Fibroblast of skin of scalp (primary cell): ENCODE measurements around the gene RELL1. TPM values are rescaled to one million over a fixed set of nuclear protein-coding genes. Genes with fewer than 3 reads are reported as not detected.

ENCODE experiments used
- DNase-seq: peaks from one replicate; pipeline ENCODE4 v3.0.0-alpha.2; 2013
- polyA plus RNA-seq, 2 experiments: library from polyadenylated mRNA; unstranded; fragments of 120-200 nt; gene quantifications; one replicate each; pipeline ENCODE4 v1.2.1, GENCODE V29; 2013; ENCODE audit not compliant: insufficient read length in 2 of 2

The RELL1 gene, protein sequence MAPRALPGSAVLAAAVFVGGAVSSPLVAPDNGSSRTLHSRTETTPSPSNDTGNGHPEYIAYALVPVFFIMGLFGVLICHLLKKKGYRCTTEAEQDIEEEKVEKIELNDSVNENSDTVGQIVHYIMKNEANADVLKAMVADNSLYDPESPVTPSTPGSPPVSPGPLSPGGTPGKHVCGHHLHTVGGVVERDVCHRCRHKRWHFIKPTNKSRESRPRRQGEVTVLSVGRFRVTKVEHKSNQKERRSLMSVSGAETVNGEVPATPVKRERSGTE
- polyA plus RNA-seq (2013, experiment 1 of 2; ENCODE audit: insufficient read length), result 8.8 TPM
- 7.8 TPM for polyA plus RNA-seq (2013, experiment 2 of 2; ENCODE audit: insufficient read length)

DNA sequence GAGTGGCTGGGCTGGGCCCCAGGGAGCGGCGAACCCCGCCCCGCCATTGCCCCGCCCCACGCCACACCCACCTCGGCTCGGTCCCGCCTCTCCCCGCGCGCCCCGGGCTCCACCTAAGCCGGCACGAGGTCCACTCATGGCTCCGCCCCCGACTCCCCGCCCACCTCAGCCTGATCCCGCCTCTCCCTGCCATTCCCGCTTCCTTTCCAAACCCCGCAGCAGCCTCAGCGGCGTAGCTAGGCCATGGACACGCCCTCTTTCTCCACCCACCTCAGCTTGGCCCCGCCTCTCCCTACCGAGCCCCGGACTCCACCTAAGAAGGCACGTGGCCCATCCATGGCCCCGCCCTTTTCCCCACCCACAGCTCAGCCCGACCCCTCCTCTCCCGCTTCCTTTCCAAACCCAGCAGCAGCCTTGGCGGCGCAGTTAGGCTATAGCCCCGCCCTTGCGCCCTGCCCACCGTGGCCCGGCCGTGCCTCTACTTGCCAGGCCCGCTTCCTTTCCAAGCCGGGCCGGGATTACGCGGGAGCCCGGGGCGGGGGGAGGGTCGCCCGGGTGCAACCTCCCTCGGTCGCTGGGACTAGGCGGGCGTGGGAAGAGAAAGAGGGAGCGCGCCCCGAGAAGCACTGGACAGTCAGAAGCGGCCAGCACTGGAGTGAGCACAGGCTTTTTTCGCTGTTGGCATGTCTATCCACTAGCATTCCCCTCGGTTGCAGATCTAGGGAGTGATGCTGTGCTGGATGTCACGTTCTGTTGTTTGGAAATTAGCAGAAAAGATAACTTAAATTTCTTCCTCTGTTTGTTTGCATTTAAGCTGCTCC, at the start of gene RELL1:
TSS of gene RELL1 (minus strand) at position 4 of the 821 bp plus-strand sequence. CDS start 89 bp downstream, outside the sequence.
- peak; percentile 100 for DNase-seq

DNA sequence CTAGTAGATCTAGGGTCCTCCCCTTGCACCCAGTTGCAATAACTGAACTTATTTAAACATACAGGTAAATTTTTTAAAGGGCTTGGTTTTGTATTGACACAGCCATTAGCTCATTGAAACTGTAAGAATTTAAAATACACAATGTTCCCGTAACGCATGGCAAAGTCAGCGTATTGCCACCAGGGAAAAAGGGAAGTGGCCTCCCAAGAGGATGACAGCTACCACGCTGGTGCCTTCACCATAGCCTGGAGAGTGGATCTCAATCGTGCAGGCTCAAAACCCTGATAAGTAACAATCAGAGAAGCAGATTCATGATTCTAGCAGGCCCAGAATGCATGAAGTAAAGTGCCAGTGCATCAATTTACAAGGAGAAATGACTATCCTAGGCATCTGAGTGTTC, 49.4 kb upstream of the RELL1 start:
- no peak for DNase-seq

DNA sequence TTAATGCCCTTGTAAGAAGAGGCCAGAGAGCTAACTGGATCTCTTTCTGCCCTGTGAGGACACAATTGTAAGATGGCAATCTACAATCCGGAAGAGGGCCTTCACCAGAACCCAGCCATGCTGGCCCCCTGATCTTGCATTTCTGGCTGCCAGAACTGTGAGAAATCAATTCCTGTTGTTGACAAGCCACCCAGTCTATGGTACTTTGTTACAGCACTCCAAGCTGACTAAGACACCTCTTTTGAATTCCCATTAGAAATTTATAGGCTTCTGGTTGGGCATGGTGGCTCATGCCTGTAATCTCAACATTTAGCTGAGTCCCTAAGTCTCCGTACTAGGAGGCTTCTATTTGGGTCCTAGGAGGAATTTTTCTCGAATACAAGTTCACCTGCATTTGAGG, 48.8 kb upstream of the RELL1 start:
- no peak for DNase-seq

DNA sequence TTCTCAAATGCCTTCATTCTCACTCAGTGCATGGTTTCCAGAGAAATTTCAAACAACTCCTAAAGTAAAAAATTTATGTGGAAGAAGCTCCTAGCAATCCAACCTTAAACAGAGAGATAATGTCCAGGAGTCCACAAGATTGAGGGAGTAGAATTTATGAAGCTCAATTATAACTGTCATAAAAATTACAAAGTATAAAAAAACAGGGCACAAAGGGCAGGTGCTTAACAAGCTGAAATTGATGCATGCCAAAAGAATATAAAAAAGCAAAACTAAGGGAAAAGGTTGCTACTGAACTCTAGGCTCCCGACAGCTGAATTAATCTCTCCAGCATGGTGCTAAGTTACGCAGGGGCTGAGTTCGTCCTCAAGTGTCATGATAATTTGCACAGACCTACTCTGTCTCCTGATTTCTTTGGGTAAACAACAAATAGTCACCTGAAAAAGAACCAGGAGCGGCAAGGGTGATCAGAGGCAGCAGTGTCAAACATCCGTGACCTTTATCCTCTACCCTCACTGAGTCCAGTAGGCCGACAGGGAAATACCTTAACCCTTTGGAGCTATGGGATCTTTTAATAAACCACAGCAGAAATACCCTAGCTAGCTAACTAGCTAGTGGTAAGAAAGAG, 47.2 kb upstream of the RELL1 start:
- no peak for DNase-seq

DNA sequence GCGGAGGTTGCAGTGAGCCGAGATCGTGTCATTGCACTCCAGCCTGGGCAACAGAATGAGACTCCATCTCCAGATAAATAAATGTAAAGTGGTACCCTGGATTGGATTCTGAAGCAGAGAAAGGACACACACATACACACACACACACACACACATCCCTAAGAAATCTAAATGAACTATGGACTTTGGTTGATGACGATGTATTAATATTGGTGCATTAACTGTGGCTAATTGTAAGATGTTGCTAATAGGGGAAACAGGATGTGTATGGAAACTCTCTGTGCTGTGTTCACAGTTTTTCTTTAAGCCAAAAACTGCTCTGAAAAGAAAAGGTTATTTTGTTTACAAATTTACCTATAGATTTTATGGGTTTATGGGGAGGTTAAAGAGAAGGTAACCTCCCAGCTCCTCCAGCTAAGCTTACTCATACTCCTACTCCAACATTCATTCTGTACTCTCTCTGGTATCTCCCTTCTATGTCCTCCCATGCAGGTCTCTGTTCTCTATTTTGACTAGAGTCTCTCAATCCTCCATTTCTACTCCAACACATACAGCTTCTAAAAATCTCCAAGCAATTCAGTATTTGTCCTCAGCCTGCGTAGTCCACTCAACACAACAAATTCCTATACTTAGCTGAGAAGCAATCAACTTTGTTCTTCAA, 46.5 kb upstream of the RELL1 start:
- no peak for DNase-seq

DNA sequence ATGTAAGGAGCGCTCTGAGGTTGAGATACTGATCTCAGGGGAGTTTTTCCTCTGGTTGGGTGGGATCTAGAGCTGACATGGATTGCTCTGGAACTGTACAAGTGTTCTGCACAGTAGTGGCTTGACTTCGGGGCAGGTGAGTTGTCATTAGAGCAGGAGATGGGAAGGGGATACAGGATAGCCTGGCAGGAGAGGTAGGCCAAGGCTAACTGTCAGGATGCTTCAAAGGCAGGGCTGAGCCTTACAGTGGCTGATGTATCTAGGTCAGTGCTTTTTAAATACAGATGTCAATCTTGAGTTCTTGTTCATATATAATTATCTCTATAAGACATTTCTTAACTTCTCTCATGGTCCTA, 43.5 kb upstream of the RELL1 start:
- no peak for DNase-seq

DNA sequence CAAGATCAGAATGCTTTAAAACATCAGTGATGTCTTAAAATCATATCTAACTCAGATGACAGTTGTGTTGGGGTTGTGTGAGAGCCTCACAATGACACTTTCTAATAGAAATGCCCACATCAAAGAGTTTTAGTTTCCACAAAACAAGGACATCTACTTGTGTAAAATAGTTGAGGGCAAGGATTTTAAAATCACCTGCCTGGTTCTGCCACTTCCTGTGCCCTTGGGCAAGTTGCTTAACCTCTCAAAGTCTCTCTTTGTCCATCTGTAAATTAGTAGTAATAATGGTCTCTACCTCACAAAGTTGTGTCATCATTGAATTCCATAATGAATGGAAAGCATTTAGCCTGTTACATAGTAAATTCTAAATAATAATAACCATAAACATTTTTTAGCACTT, 41.9 kb upstream of the RELL1 start:
- no peak for DNase-seq

DNA sequence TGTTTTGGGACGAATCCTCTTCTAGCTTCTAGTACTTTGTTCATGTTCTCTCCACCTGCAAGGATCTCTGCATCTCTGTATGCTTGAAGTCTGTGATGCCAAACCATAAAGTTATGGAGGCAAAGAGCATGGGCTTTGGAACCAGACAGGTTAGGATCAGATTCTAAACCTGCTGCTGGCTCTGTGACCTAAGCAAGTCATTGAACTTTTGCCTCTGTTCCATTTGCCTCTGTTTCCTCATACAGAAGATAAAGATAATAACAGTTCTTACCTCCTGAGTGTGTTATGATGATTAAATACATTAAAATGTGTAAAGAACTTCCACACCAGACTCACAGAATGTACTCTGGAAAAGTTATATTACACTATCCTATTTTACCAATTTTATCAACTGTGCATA, 41.5 kb upstream of the RELL1 start:
- DNase-seq, result no peak

DNA sequence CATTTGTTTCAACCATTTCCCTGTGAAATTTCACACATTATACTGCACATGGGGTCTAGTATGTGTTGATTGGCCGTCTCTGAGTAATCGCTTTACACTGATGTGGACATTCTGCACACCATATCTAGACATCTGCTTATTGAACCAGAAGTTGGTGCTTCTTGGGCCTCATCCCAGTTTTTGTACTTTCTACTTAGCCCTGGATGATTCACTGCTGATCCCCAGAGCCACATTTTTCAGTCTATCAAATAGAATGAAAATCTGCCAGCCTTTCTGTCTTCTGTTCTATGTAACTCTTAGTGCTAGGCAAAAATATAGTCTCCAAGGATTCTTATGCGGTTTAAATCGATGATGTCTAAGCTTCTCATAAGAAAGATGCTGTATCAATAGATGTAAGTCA, 40.5 kb upstream of the RELL1 start:
- DNase-seq, result peak; percentile 58

DNA sequence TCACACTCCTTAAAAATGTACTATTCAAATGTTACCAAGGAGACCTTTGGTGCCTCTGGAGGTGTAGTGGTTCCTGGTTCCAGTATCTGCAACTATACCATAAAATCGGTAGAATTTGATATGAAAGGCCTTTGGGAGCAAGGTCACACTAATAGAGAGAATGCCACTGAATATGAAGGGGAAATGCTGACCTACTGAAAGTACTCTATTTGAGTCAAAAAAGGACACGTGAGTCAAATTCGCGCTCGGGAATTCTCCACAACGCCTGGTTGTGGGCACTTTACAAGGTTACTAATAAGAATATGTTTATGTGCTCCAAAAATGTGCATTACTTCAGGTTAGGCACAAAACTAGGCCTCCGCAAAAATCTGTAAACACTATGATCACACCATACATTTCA, 39.5 kb upstream of the RELL1 start:
- DNase-seq, result no peak

DNA sequence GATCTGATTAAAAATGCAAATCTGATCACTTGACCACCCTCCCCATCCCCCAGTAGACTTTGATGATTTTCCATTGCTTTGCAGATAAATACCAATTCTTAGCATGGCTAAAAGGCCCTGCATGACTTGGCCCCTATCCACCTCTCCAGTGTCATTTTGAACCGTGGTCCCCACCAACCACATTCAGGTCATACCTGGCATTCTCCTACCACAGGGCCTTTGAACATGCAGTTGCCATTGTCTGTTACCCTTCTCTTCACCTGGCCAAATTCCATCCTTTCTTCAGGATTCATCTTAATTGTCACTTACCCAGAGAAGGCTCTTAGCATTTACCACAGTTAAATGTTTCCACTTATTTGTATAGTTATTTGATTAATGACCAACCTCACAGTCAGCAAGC, 36.9 kb upstream of the RELL1 start:
- DNase-seq, result no peak

DNA sequence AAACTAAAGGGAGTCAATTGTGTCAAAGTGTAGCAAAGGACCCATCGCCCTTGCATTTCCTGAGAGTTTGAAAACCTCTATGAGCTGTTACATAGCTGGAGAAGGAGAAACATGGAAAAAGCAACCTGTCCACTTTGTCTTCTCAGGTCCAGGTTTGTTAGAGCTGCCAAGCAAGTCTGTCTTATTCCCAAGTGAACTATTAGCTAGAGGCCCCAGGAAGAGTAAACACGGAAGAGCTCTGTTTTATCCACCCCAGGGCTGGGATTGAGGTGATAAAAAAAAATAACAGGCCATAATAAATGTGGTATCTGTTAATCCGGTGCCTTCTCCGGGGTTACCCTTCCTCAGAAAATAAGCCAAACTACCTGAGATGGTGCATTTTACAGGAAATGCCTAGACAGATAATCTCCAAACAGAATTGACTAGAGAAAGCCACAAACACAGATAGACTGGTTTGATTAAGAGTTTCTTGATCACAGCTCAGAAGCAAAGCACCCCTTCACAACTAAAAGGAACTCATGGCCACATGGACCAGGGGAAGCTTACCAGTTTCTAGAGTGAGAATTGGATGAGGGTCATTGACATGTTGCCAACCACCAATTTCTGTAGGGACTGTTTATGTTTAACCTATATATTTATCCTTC, 35.9 kb upstream of the RELL1 start:
- DNase-seq, result no peak

DNA sequence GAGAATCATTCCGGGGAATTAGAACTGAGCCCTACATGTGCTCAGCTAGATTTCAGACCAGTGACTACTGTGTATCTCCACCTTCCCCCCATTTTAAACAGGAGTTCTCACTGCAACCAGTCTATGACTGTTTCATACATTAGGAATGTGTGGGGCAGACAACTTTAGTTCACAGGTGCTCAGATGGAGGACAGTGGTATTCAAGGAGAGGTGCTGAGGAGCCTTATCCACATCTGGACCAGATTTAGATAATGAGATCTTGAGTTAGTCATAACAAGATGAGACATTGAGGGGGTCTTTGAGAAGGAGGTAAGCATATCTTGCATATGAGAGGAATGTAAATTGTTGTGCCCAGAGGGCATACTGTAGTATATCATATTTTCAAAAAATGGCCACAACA, 32.8 kb upstream of the RELL1 start:
- DNase-seq, result peak; percentile 12

DNA sequence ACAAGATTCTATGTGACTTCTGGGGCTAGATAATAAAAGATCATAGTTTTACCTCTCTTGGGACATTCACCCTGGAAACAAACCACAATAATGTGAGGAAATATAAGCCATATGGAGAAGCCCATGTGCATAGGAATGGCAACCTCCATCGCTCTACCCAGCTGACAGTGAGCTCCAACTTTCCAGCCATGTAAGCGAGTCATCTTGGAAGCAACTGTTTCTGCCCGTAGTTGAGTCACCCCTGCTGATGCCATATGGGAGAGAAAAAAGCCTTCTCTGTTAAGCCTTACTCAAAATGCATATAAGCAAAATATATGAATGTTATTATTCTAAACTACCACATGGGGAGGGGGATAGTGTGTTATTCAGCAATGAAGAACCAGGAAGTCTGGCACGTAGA, 31.4 kb upstream of the RELL1 start:
- DNase-seq, result peak; percentile 90

DNA sequence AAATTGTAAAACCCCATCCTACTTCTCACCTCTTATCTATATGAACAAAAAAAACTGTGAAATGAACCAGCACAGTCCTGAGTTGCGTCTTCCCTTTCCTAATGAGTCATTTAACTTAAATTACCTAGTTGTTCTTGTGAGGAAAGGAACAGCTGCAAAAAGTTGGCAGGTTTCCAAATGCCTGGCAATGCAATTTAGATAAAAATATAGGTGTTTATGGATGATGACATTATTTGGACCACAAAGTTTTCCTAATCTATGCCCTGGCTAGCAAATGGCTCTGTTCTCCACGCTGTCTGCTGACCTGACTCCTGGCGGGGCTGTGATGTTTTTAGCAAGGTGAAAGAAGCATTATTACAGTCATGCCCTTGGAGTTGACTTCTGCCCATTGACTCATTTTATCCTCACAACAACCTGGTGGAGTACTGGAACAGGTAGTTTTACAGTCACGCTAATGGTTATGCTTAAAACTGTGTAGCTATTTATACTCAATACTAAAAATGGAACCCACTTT, 29.8 kb upstream of the RELL1 start:
- DNase-seq, result no peak

DNA sequence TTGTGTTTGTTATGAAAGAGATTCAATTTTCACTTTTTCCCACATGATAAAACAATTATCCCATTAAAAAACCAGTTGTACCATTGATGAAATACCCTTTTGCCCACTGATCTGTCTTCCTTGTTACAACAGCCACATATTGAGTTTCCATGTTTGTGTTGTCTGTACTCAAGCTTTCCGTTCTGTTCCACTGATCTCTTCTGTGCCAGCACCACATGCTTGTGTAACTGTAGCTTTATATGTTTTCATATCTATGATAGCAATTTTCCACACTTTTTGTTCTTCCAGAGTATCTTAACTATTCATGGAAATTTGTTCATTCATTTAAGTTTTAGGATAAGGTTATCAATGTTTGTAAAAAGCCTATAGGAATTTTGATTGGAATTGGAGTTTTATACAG, 24.3 kb upstream of the RELL1 start:
- no peak for DNase-seq

DNA sequence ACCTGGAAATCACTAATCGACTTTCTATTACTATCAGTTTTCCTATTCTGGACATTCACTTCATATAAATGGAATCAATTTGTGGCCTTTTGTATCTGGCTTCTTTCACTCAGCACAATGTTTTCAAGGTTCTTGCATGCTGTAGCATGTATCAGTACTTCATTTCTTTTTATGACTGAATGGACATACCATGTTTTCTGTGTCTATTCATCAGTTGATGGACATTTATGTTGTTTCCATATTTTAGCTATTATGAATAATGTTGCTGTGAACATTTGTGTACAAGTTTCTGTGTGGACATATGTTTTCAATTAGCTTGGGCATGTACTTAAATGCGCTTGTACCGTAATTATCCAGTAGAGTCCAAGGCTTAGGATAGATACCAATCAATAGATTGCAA, 19.9 kb upstream of the RELL1 start:
- DNase-seq, result no peak

DNA sequence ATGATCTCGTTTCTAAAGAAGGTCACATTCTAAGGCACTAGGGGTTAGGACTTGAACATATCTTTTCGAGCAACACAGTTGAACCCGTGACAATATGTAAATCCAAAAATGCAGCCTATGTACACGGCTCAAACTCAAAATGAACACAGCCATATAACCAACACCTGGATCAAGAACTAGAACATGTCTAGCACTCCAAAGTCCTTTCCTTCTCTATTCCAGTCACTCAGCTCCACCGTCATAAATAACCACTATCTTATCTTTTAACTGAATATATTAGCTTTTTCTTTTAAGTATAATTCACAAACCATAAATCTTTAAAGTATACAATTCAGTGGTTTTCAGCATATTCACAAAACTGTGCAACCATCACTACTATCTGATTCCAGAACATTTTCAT, 19.4 kb upstream of the RELL1 start:
- no peak for DNase-seq

DNA sequence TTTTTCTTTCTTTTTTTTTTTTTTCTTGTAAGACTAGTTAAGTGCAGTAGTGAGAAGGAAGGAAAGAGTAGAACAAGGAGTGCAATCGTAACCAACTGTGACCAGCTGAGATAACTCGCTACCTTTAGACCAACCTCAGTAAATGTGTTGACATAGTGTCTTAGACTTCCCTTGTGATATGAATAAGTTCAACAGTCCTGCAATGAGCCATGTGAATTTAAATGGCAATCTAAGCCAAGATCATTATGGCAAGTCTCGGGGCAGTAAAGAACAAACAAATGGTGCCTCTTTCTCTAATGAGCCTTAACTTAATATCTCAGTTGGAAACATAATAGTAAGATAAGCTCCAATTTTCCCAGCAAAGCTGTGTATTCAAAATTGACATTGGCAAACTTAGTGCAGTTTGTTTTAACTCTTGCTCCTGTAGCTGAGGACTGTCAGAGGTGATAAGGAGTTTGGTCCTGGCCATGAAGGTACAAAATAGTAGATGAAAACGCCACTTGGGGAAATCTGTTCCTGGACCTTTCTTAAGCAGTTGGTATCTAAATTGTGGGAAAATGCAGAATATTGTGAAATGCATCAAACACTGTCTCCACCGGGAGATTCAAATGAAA, 13.8 kb upstream of the RELL1 start:
- DNase-seq, result no peak

DNA sequence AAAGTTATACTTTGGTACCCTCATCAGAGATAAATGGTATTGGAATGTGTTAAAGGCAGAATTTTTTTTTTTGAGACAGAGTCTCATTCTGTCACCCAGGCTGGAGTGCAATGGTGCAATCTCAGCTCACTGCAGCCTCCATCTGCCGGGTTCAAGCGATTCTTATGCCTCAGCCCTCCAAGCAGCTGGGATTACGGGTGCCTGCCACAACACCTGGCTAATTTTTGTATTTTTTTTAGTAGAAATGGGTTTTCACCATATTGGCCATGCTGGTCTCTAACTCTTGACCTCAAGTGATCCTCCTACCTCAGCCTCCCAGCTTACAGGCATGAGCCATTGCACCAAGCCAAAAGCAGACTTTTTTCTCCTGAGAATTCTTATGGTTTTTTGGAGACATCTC, 11.4 kb upstream of the RELL1 start:
- no peak for DNase-seq

DNA sequence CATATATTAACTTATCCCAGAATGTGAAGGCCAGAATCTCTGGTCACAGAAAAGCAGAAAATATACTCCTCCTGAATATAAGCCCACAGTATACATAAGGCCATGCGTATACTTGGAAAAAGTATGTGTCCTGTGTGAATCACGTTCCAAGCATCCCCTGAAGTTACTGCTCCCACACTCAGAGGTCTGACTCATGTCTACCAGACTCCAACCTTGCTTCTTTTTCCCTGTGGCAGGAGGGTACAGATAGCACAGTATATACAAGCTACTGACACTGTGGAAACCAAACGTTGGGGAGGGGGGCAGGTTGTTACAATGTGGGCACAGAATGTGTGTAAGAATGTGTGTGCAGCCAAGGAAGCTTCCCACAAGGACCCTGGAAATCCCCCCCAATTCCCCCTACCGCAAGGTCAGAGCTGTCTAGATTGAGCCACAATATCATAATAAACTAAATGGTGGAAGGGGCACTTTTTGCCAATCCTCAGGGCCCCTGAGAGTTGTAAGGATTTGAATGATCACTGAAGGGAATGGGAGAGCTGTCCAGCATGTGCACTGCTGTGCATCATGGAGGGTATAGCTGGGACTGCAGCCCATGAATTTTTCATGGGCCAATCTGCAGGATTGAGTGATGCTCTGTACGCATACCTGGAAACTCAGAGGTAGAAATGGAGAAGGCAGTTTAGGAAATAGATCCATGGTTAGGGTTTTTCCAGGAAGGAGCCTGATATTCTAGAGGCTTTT, 7.4 kb upstream of the RELL1 start:
- DNase-seq, result peak; percentile 88
